IPS-15b (cell line): ENCODE data around the gene SLAMF6.

Experiments used
- H3K27me3 ChIP-seq: one replicate; pipeline ENCODE4 v1.6.1; 2013; ENCODE audit warnings: low read length; ENCODE audit not compliant: control insufficient read depth, insufficient read depth
- H3K36me3 ChIP-seq: one replicate; pipeline ENCODE4 v1.6.1; 2013; ENCODE audit warnings: low read length; ENCODE audit not compliant: control insufficient read depth, insufficient read depth
- H3K4me1 ChIP-seq: one replicate; pipeline ENCODE4 v1.6.1; 2013; ENCODE audit warnings: mild to moderate bottlenecking, low read length; ENCODE audit not compliant: control insufficient read depth, insufficient read depth
- H3K4me3 ChIP-seq: one replicate; pipeline ENCODE4 v1.5.1; 2013; ENCODE audit warnings: low read depth, low read length
- H3K9ac ChIP-seq: one replicate; pipeline ENCODE4 v1.6.1; 2013; ENCODE audit warnings: low read depth, mild to moderate bottlenecking, low read length
- H3K9me3 ChIP-seq: one replicate; pipeline ENCODE4 v1.6.1; 2013; ENCODE audit warnings: mild to moderate bottlenecking, low read length; ENCODE audit not compliant: control insufficient read depth, insufficient read depth

SLAMF6 gene

DNA sequence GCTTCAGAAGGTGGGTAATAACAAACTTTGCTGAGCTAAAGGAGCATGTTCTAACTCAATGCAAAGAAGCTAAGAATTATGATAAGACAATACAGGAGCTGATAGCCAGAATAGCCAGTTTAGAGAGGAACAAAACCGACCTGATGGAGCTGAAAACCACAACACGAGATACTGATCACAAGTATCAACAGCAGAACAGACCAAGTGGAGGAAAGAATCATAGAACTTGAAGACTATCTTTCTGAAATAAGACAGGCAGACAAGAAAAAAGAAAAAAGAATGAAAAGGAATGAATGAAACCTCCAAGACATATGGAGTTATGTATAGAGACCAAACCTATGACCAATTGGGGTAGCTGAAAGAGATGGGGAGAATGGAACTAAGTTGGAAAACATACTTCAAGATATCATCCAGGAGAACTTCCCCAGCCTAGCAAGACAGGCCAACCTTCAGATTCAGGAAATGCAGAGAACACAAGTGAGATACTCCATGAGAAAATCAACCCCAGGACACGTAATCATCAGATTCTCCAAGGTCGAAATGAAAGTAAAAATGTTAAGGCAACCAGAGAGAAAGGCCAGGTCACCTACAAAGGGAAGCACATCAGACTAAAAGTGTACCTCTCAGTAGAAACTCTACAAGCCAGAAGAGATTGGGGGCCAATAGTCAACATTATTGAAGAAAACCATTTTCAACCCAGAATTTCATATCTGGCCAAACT is 35.8 kb upstream of the SLAMF6 start:
- no peaks in the 10 kb centered on the region for H3K27me3 ChIP-seq
- H3K9me3 ChIP-seq, result no peaks in the 10 kb centered on the region
- H3K9ac ChIP-seq, result no peak overlapping the region
- H3K36me3 ChIP-seq, result no peaks in the 10 kb centered on the region
- no peak overlapping the region for H3K4me3 ChIP-seq
- H3K4me1 ChIP-seq, result no peaks in the 10 kb centered on the region

DNA sequence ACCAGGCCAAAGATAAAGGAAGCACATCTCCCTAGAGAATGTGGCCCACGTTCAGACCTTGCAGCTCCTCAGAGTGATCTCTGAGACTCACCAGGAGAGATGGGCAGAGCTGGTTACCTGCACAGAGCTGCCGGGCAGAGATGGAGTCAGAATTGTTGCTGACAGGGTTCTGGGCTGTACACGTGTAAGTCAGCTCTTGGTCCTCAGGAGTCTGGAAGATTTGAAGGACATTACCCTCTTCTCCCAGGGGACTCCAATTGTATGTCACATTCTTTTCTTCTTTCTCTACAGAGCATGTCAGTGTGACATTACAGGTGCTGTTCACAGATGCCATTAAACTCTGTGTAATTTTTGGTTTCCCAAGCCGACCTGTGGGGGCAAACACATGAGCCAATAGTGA is 30.7 kb upstream of the SLAMF6 start:
- H3K36me3 ChIP-seq, result no peaks in the 10 kb centered on the region
- H3K4me3 ChIP-seq, result no peak overlapping the region
- no peaks in the 10 kb centered on the region for H3K4me1 ChIP-seq
- no peak overlapping the region for H3K9ac ChIP-seq
- H3K9me3 ChIP-seq, result no peaks in the 10 kb centered on the region
- no peaks in the 10 kb centered on the region for H3K27me3 ChIP-seq

DNA sequence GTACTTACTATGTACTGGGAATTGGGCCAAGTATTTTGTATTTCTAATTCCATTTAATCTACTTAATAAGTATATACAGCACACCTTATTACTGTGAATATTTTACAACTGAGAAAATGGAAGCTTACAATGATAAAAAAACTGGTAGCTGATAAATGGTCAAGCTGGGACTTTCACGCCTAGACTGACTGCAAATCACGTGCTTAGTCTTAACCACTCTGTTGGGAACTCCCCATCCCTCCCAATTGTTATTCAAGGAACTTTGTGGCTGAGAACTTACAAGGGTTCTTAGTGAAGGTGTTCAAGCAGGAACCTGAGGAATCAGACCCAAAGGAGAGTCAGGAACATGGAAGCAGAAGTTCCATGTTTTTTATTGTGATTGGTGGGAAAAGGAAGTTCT is 29.4 kb upstream of the SLAMF6 start:
- no peaks in the 10 kb centered on the region for H3K9me3 ChIP-seq
- no peaks in the 10 kb centered on the region for H3K4me1 ChIP-seq
- H3K9ac ChIP-seq, result no peak overlapping the region
- H3K36me3 ChIP-seq, result no peaks in the 10 kb centered on the region
- no peaks in the 10 kb centered on the region for H3K27me3 ChIP-seq
- no peak overlapping the region for H3K4me3 ChIP-seq

DNA sequence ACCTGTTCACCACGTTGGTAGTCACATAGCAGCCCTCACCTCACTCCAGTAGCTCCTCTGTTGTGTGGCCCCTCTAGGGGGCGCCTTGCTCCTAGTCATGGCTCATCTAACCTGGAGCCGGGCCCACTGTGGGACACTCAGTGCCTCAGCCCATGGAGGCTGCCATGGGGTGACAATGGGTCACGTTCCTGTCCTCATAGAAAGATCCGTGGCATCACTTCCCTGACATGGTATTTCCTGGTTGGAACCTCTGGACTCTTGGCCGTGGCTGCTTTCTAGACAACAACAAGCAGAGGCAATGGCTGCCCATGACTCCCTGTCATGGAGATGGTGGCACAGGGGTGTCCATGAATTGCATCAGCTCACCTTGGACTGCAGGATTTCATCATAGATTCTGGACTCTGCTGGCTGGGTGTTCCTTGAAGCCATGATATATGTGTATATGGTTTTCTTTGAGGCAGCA is 27.5 kb upstream of the SLAMF6 start:
- no peak overlapping the region for H3K4me3 ChIP-seq
- no peaks in the 10 kb centered on the region for H3K9me3 ChIP-seq
- no peaks in the 10 kb centered on the region for H3K4me1 ChIP-seq
- no peaks in the 10 kb centered on the region for H3K36me3 ChIP-seq
- H3K9ac ChIP-seq, result no peak overlapping the region
- H3K27me3 ChIP-seq, result no peaks in the 10 kb centered on the region

DNA sequence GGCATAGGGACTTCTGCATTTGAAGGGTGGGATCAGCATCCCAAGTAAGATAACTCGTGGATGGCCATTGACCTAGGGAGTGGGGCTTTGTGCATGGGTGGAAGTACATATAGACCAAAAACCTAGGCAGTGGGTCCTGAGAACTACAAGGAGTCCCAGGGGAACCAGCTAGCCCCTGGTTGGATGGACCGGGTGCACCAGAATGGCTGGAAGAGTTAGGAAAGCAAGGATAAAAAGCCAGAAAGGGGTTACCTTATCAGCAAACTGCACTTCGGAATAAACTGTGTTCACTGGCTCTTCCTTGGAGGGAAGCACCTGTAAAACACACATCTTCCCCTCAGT is 26.6 kb upstream of the SLAMF6 start:
- no peaks in the 10 kb centered on the region for H3K36me3 ChIP-seq
- H3K9me3 ChIP-seq, result no peaks in the 10 kb centered on the region
- no peak overlapping the region for H3K4me3 ChIP-seq
- H3K4me1 ChIP-seq, result no peaks in the 10 kb centered on the region
- no peak overlapping the region for H3K9ac ChIP-seq
- no peaks in the 10 kb centered on the region for H3K27me3 ChIP-seq

DNA sequence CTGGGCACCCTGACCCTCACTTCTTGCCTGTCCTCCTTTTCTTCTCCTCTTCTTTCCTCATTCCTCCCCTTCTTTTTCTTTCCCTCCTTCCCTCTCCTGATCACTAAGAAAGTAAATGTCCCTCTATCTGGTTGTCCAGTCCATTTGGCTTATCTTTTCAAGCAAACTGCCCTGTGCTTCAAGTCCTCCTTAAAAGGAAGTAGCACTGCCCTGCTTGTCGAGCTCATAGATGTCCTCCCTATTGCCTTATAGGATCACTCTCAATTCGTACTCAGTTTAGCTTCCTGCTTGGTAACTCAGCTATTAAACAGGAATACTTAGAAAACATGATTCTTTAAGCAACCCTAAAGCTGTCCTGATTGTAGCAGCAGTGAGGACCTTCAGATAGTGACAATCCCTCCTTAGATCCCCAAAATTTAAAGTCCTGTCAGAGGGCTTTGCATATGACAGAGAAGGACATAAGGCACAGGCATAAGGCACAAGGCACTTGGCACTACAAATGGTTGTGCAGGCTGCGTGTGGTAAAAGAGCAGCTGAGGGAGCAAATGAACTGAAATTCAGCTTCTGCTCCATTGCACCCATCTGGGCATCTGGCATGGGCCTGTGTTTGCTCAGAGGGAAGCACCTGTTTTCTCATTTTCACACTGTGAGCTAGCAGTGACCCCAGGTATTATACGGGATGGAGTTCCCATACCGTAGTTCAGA is 26.1 kb upstream of the SLAMF6 start:
- H3K9ac ChIP-seq, result no peak overlapping the region
- H3K27me3 ChIP-seq, result no peaks in the 10 kb centered on the region
- no peaks in the 10 kb centered on the region for H3K9me3 ChIP-seq
- no peaks in the 10 kb centered on the region for H3K4me1 ChIP-seq
- no peak overlapping the region for H3K4me3 ChIP-seq
- no peaks in the 10 kb centered on the region for H3K36me3 ChIP-seq

DNA sequence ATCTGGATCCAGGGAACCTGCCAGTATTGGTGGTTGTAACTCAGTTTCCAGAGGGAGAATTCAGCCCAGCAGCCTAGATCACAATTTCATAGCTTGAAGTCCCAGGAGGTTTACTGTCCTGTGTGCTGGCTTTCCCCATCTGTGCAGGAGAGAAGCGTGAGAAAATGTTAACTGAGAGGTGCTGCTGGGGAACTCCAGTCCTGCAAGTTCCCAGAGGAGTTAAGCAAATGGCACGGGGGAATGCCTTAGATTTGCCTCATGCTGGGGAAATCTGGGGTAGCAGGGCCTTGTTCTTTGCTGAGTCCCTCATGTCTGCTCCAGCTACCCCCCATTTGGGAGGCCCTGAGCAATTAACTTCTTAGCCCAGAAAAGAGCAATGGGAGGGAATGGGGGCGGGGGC is 25.1 kb upstream of the SLAMF6 start:
- H3K4me1 ChIP-seq, result no peaks in the 10 kb centered on the region
- no peaks in the 10 kb centered on the region for H3K27me3 ChIP-seq
- H3K4me3 ChIP-seq, result no peak overlapping the region
- H3K9me3 ChIP-seq, result no peaks in the 10 kb centered on the region
- no peak overlapping the region for H3K9ac ChIP-seq
- H3K36me3 ChIP-seq, result no peaks in the 10 kb centered on the region

DNA sequence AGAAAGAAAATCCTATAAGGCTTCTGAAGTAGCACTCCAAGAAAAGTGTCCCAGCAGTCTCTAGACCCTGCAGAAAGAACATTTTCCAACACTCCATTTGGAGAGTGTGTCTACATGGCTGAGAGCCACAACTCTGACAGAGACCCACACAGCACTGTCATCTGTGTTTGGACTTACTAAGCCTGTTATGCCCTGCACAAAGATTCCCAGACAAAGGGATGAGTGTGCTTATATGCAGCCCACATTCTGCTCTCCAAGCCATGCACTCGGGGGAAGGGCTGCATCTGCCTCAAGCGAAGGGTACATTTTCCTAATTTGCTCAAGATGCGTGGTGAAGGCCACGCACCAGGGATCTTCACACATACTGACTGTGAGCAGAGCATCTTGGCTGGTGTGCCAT is 24.4 kb upstream of the SLAMF6 start:
- Histone ChIP-seq H3K9me3 (no peaks in the 10 kb centered on the region), H3K36me3 (no peaks in the 10 kb centered on the region), H3K4me1 (no peaks in the 10 kb centered on the region), H3K27me3 (no peaks in the 10 kb centered on the region), H3K9ac (no peak overlapping the region), H3K4me3 (no peak overlapping the region)

DNA sequence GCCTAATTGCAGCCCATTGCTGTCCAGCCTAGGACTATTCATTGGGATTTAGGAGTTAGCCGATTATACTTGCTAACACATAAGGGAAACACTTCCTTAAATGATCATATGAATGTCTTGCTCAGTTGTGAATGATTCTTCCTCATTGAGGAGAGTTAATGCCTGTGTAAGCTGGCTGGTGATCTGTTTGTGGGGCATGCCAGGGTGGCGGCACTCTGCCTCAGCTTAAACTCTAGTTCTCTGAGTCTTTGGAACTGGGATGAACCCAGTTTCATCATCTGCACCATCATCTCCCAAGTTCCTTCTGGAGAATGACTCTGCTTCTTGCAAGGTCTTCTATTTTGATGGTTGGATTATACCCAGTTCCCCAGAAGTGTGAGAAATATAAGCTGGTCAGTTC is 23.9 kb upstream of the SLAMF6 start:
- H3K36me3 ChIP-seq, result no peaks in the 10 kb centered on the region
- H3K27me3 ChIP-seq, result no peaks in the 10 kb centered on the region
- no peak overlapping the region for H3K9ac ChIP-seq
- no peaks in the 10 kb centered on the region for H3K4me1 ChIP-seq
- no peaks in the 10 kb centered on the region for H3K9me3 ChIP-seq
- H3K4me3 ChIP-seq, result no peak overlapping the region

DNA sequence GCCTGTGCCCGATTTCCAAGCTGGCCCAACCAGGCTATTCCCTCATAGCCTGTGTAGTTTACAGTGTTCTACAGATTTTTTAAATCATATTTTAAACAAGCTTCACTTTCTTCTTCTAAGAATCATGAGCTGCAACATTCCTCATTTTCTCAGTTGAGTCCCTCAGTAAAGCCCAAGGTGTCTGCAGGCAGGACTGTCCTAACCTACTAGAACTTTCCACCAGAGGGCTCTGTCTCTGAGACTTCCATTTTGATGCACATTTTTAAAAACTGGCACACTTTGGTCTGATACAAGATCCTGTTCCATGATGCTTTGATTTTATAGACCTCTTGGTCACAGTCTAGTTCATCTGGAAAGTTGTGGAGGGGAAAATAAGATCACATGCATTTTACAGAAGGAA is 21.6 kb upstream of the SLAMF6 start:
- Histone ChIP-seq H3K9ac (no peak overlapping the region), H3K36me3 (no peaks in the 10 kb centered on the region), H3K27me3 (no peaks in the 10 kb centered on the region), H3K9me3 (no peaks in the 10 kb centered on the region), H3K4me3 (no peak overlapping the region), H3K4me1 (no peaks in the 10 kb centered on the region)

DNA sequence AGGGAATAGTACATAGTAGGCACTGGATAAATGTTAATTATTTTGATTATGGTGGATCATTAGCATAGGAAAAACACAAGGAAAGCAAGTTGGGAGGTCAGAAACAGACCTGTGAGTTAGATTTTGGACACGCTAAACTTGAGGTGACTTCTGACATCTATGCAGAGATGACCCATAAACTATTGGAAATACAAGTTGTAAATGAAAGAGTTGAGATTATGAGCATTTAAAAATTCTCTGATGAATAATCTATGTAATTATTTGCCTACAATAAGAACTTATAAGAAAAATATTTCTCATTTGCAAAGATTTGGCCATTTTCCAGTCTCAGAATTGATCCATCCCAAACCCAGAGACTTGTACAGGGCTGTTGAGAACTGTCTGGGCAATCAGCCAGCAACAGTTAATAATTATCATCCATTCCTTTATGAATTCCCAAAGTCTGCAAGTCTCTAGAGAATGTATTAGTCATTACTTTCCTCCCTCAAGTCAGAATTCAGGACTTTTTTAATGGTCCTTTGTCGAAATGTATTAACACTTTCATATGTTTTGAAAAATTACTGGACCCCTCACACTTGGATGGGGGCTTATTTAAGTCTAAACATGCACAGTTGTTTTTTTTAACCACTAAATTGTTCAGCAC is 19.4 kb upstream of the SLAMF6 start:
- Histone ChIP-seq H3K4me3 (no peak overlapping the region), H3K9me3 (no peaks in the 10 kb centered on the region), H3K27me3 (no peaks in the 10 kb centered on the region), H3K9ac (no peak overlapping the region), H3K4me1 (no peaks in the 10 kb centered on the region), H3K36me3 (no peaks in the 10 kb centered on the region)
